Lower leg skin (tissue), 4 donors: ENCODE data around the gene SLC9C1. TPM values are rescaled to one million over a fixed set of nuclear protein-coding genes. Genes with fewer than 3 reads are reported as not detected.

Experiments
- DNase-seq, 2 donors: peaks; one replicate each; pipeline ENCODE4 v3.0.0-alpha.2; 2019; ENCODE audit warnings: low spot score in 2 of 2
- H3K4me3 ChIP-seq: fragments of 200-600 bp; sonication (generic); 2 replicates; pipeline ENCODE4 v1.5.1; 2017; ENCODE audit warnings: mild to moderate bottlenecking, low read depth; ENCODE audit not compliant: poor library complexity, severe bottlenecking
- POLR2A ChIP-seq, 2 donors: fragments of 450-650 bp; IDR thresholded peaks; one replicate each; pipeline ENCODE4 v1.6.1; 2016 to 2017; ENCODE audit warnings: antibody characterized with exemption in 2 of 2, mild to moderate bottlenecking in 1 of 2, moderate library complexity in 1 of 2
- WGBS, 2 donors: methylation state at CpG; one replicate each; pipeline ENCODE4 v1.1.5; 2018; 5-methylcytosine and 5-hydroxymethylcytosine counted together
- intact Hi-C: fragments of 100-400 bp; cut with DNase I; formaldehyde crosslinking; loops from one replicate; pipeline ENCODE4 v1.15.0; 2023; ENCODE audit warnings: low total_unique reads
- total RNA-seq, 4 donors: library from RNA; depleted of rRNA; stranded (reverse); fragments of >200 nt; gene quantifications; one replicate each; pipeline ENCODE4 v1.1.0, GENCODE V29; 2016
- TF ChIP-seq, protein P1 (sequence below), 3 donors: fragments of 450-650 bp; IDR thresholded peaks; one replicate each; pipeline ENCODE4 v1.5.1; 2016; ENCODE audit warnings: antibody characterized with exemption in 3 of 3, mild to moderate bottlenecking in 3 of 3, moderate library complexity in 2 of 3

The SLC9C1 gene
- total RNA-seq, 4 donors from 2014 or later: not detected

GRCh38 chr3:112338021-112338726 lies 44.2 kb upstream of the SLC9C1 start:
- 77% methylated on average over 6 of the region's 6 CpGs for WGBS, 2 donors
- no peak for TF ChIP-seq POLR2A (IDR thresholded peaks at IDR 0.05)
- TF ChIP-seq, protein P1, sequence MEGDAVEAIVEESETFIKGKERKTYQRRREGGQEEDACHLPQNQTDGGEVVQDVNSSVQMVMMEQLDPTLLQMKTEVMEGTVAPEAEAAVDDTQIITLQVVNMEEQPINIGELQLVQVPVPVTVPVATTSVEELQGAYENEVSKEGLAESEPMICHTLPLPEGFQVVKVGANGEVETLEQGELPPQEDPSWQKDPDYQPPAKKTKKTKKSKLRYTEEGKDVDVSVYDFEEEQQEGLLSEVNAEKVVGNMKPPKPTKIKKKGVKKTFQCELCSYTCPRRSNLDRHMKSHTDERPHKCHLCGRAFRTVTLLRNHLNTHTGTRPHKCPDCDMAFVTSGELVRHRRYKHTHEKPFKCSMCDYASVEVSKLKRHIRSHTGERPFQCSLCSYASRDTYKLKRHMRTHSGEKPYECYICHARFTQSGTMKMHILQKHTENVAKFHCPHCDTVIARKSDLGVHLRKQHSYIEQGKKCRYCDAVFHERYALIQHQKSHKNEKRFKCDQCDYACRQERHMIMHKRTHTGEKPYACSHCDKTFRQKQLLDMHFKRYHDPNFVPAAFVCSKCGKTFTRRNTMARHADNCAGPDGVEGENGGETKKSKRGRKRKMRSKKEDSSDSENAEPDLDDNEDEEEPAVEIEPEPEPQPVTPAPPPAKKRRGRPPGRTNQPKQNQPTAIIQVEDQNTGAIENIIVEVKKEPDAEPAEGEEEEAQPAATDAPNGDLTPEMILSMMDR (IDR thresholded peaks at IDR 0.05): no peak
- no peak overlapping the region for H3K4me3 ChIP-seq
- intact Hi-C loops: loop anchor here (10.0 kb wide), 1 partner anchor 187 kb away; no protein-coding TSS in a partner anchor
- no peak for DNase-seq

DNA sequence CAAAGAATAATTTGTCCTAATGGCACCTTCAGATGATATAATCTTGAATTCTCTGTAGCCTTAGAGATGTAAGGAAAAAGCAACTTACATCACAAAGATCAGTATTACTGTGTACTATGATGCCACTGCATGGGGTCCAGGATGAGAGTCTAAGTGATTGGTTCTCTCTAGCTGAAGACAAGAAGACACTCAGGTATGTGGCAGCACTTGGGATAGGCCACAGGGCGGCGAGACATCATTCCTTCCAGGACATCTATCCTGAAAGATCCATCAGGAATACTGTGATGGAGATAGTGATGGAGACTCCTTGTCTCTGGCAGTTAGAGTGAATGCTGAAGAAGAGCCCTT lies 41.4 kb upstream of the SLC9C1 start:
- intact Hi-C loops: loop anchor here (10.0 kb wide), 1 partner anchor 189 kb away; no protein-coding TSS in a partner anchor
- no peak for DNase-seq
- TF ChIP-seq, protein P1 (IDR thresholded peaks at IDR 0.05): no peak
- TF ChIP-seq POLR2A (IDR thresholded peaks at IDR 0.05): no peak
- no peak overlapping the region for H3K4me3 ChIP-seq
- WGBS, 2 donors: 95 to 98% methylated on average over 2 of the region's 2 CpGs

DNA sequence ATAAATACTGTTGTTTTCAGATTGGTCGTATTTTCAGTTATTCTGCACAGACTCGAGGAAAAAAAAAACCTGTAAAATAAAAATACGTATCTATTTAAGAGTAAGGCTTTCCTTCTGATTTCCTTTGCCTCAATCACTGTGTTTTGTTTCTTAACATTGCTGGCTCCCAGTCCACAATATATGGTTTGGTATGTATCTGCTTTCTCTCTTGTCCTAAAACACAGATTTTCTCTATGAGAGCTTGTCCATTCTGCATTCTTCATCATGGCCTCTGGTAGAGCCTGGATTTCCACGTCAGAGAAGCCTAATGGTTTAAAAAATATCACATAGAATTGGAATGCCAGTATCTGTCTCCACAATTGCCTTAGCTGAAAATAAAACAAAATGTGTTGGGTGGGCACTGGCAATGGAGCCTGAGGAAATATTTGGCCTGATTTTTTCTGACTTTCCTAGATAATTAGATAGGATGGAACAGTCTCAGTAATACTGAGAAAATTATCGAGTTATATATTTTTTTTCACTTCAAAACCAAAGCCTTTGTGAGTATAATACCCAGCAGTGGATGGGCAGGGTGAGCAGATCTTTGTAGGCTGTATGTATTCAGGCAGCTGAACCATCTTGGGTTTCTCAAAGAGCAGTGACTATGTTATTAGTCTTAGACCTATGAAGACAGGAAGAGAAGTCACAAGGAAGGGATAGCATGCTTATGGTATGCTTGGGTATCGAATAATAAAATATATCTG lies 40.8 kb upstream of the SLC9C1 start:
- WGBS, 2 donors: 55 to 59% methylated on average over 6 of the region's 6 CpGs
- DNase-seq: no peak
- no peak overlapping the region for H3K4me3 ChIP-seq
- intact Hi-C loops: loop anchor here (10.0 kb wide), 1 partner anchor 190 kb away; no protein-coding TSS in a partner anchor
- no peak for TF ChIP-seq POLR2A (IDR thresholded peaks at IDR 0.05)
- TF ChIP-seq, protein P1 (IDR thresholded peaks at IDR 0.05): no peak

- intact Hi-C loops: loop anchor here (10.0 kb wide), 1 partner anchor 191 kb away; no protein-coding TSS in a partner anchor
- no peak for DNase-seq
- peak overlapping the region; percentile 29 for H3K4me3 ChIP-seq
- WGBS, 2 donors: 11 to 13% methylated on average over 23 of the region's 23 CpGs
- no peak for TF ChIP-seq POLR2A (IDR thresholded peaks at IDR 0.05)
- TF ChIP-seq, protein P1 (IDR thresholded peaks at IDR 0.05): no peak
These were observed 39.6 kb upstream of the SLC9C1 start for GRCh38 chr3:112333381-112334317.

GRCh38 chr3:112333002-112333380 lies 39.0 kb upstream of the SLC9C1 start, which contains the start of gene CD200:
Gene CD200, plus strand, starts transcription at chr3:112333156. Its CDS starts 57 bp downstream, at chr3:112333213.
- intact Hi-C loops: loop anchor here (10.0 kb wide), 1 partner anchor 192 kb away; no protein-coding TSS in a partner anchor
- peak within 1 kb of the TSS; percentile 29 for H3K4me3 ChIP-seq
- no peak for TF ChIP-seq POLR2A (IDR thresholded peaks at IDR 0.05)
- TF ChIP-seq, protein P1 (IDR thresholded peaks at IDR 0.05): no peak
- 1% methylated on average over 28 of the region's 28 CpGs for WGBS, 2 donors
- DNase-seq: peak in 1 of 2 donors; percentile 90
